Fibroblast of mammary gland (primary cell): ENCODE data around the gene MCCC1.

ENCODE experiments used
- DNase-seq: peaks from one replicate; pipeline ENCODE4 v3.0.0-alpha.2; 2010; ENCODE audit warnings: low read depth
- H3K4me3 ChIP-seq: 2 replicates; pipeline ENCODE4 v1.5.1; 2011; ENCODE audit warnings: low read depth, mild to moderate bottlenecking, low read length, moderate library complexity; ENCODE audit not compliant: control insufficient read depth
- CTCF ChIP-seq: conservative IDR thresholded peaks from 2 replicates; pipeline ENCODE4 v1.5.1; 2011; ENCODE audit warnings: low read depth, low read length, inconsistent platforms; ENCODE audit not compliant: control insufficient read depth, insufficient read depth

The MCCC1 gene

GRCh38 chr3:182969853-182970252 is 129.4 kb downstream of the MCCC1 start:
- DNase-seq = no peak
- no peak overlapping the region for H3K4me3 ChIP-seq
- no peak for TF ChIP-seq CTCF

GRCh38 chr3:182969277-182969676 is 130.0 kb downstream of the MCCC1 start:
- peak; percentile 61 for DNase-seq
- H3K4me3 ChIP-seq = no peak overlapping the region
- TF ChIP-seq CTCF = no peak

GRCh38 chr3:182967218-182968204 is 131.8 kb downstream of the MCCC1 start:
- TF ChIP-seq CTCF = no peak
- peak; percentile 27 for DNase-seq
- H3K4me3 ChIP-seq = no peak overlapping the region

GRCh38 chr3:182965861-182966366 is 133.4 kb downstream of the MCCC1 start:
- TF ChIP-seq CTCF = no peak
- no peak overlapping the region for H3K4me3 ChIP-seq

More at GRCh38 chr3:182965861-182966366, 133.4 kb downstream of the MCCC1 start:
- no peak for DNase-seq
